Measurements from ENCODE around the gene GBP4. TPM values are rescaled to one million over a fixed set of nuclear protein-coding genes. Genes with fewer than 3 reads are reported as not detected.

GBP4 gene
- total RNA-seq, 3 donors from 2014 or later: 3.6 to 5.1 (median 4.2) TPM

- Histone ChIP-seq H3K27ac (no peak overlapping the region), H3K4me1 (no peaks in the 10 kb centered on the region), H3K9me3 (no peaks in the 10 kb centered on the region), H3K27me3 (no peaks in the 10 kb centered on the region), H3K36me3 (no peaks in the 10 kb centered on the region), H3K4me3 (no peak overlapping the region)
- intact Hi-C loops (cut with DNase I; ENCODE audit: low total_unique reads): no loop called here
- no peak for DNase-seq (ENCODE audit: low spot score in 2 of 2)
- TF ChIP-seq CTCF (IDR thresholded peaks at IDR 0.05) (no peak), POLR2A (IDR thresholded peaks at IDR 0.05) (no peak), POLR2AphosphoS5 (IDR thresholded peaks at IDR 0.05) (no peak)
Observed at GRCh38 chr1:89172468-89173143, 26.1 kb downstream of the GBP4 start.

GRCh38 chr1:89171067-89171438, 27.7 kb downstream of the GBP4 start:
- intact Hi-C loops (cut with DNase I; ENCODE audit: low total_unique reads): no loop called here

GRCh38 chr1:89170170-89171066, 28.3 kb downstream of the GBP4 start:
- no peaks in the 10 kb centered on the region for H3K27me3 ChIP-seq
- H3K36me3 ChIP-seq: no peaks in the 10 kb centered on the region
- TF ChIP-seq CTCF (IDR thresholded peaks at IDR 0.05): no peak
- TF ChIP-seq POLR2AphosphoS5 (IDR thresholded peaks at IDR 0.05): no peak
- no peaks in the 10 kb centered on the region for H3K9me3 ChIP-seq
- H3K4me3 ChIP-seq: no peak overlapping the region
- intact Hi-C loops (cut with DNase I; ENCODE audit: low total_unique reads): no loop called here
- no peak for DNase-seq (ENCODE audit: low spot score in 2 of 2)
- no peaks in the 10 kb centered on the region for H3K4me1 ChIP-seq
- H3K27ac ChIP-seq: no peak overlapping the region

More at GRCh38 chr1:89171067-89171438, 27.7 kb downstream of the GBP4 start:
- Histone ChIP-seq H3K27me3 (no peaks in the 10 kb centered on the region), H3K27ac (no peak overlapping the region), H3K4me1 (no peaks in the 10 kb centered on the region), H3K4me3 (no peak overlapping the region), H3K36me3 (no peaks in the 10 kb centered on the region), H3K9me3 (no peaks in the 10 kb centered on the region)
- DNase-seq (ENCODE audit: low spot score in 2 of 2): no peak
- TF ChIP-seq CTCF (IDR thresholded peaks at IDR 0.05): no peak
- TF ChIP-seq POLR2AphosphoS5 (IDR thresholded peaks at IDR 0.05): no peak
- no peak for TF ChIP-seq POLR2A (IDR thresholded peaks at IDR 0.05)

GRCh38 chr1:89169166-89169565, 29.6 kb downstream of the GBP4 start:
- H3K9me3 ChIP-seq: no peaks in the 10 kb centered on the region
- no peak overlapping the region for H3K4me3 ChIP-seq
- H3K4me1 ChIP-seq: no peaks in the 10 kb centered on the region
- TF ChIP-seq POLR2AphosphoS5 (IDR thresholded peaks at IDR 0.05): no peak
- no peak overlapping the region for H3K27ac ChIP-seq
- H3K36me3 ChIP-seq: no peaks in the 10 kb centered on the region
- intact Hi-C loops (cut with DNase I; ENCODE audit: low total_unique reads): no loop called here
- H3K27me3 ChIP-seq: no peaks in the 10 kb centered on the region
- no peak for DNase-seq (ENCODE audit: low spot score in 2 of 2)

- Histone ChIP-seq H3K4me3 (no peak overlapping the region), H3K9me3 (no peaks in the 10 kb centered on the region), H3K27ac (no peak overlapping the region), H3K4me1 (no peaks in the 10 kb centered on the region), H3K36me3 (no peaks in the 10 kb centered on the region), H3K27me3 (no peaks in the 10 kb centered on the region)
- intact Hi-C loops (cut with DNase I; ENCODE audit: low total_unique reads): no loop called here
- DNase-seq (ENCODE audit: low spot score in 2 of 2): no peak
- TF ChIP-seq POLR2A (IDR thresholded peaks at IDR 0.05): no peak
- no peak for TF ChIP-seq CTCF (IDR thresholded peaks at IDR 0.05)
Observed at GRCh38 chr1:89167590-89168230, 31.0 kb downstream of the GBP4 start.

Data from breast epithelium (tissue), 4 donors.